Hippocampal formation (tissue), 2 donors: ENCODE measurements around the gene DCPS.
"Not testable (repeated sequence)": the region's sequence is repeated elsewhere in the genome, so short reads cannot be mapped to it uniquely, and the experiment has no call there.

Source experiments
- DNase-seq, 2 donors: peaks; one replicate each; lab custom pipeline; 2025; lab: John Stamatoyannopoulos, UW

The DCPS gene

GRCh38 chr11:126288237-126288636 lies 15.6 kb upstream of the DCPS start:
- no peak for DNase-seq

GRCh38 chr11:126290887-126291286 lies 13.0 kb upstream of the DCPS start:
- no peak for DNase-seq

GRCh38 chr11:126293726-126294125 lies 10.1 kb upstream of the DCPS start:
- no peak for DNase-seq

- DNase-seq, result no peak
Observed at GRCh38 chr11:126297004-126297403, 6.9 kb upstream of the DCPS start.

GRCh38 chr11:126304457-126305075 lies 706 bp downstream of the DCPS start:
- peak in 1 of 2 donors; percentile 72 for DNase-seq

- DNase-seq, result no peak
Observed at GRCh38 chr11:126305699-126306098, 1.8 kb downstream of the DCPS start.

GRCh38 chr11:126307706-126308105 lies 3.8 kb downstream of the DCPS start:
- DNase-seq, result peak in 1 of 2 donors; percentile 29

GRCh38 chr11:126308271-126308671 lies 4.4 kb downstream of the DCPS start:
- peak in 1 of 2 donors; percentile 42 for DNase-seq

GRCh38 chr11:126308771-126309170 lies 4.9 kb downstream of the DCPS start:
- DNase-seq, result not testable (repeated sequence)

- peak; percentile 48 to 77 for DNase-seq
Observed at GRCh38 chr11:126310200-126310991, 6.5 kb downstream of the DCPS start.

GRCh38 chr11:126310992-126311310 lies 7.1 kb downstream of the DCPS start:
- DNase-seq, result no peak

GRCh38 chr11:126311401-126312291 lies 7.8 kb downstream of the DCPS start:
- no peak for DNase-seq

- DNase-seq, result no peak
Observed at GRCh38 chr11:126312961-126313360, 9.1 kb downstream of the DCPS start.

GRCh38 chr11:126313826-126314225 lies 10.0 kb downstream of the DCPS start:
- no peak for DNase-seq

GRCh38 chr11:126317432-126317755 lies 13.5 kb downstream of the DCPS start:
- DNase-seq, result no peak

GRCh38 chr11:126317756-126318573 lies 14.1 kb downstream of the DCPS start:
- no peak for DNase-seq

GRCh38 chr11:126318574-126319373 lies 14.9 kb downstream of the DCPS start:
- peak; percentile 13 to 58 for DNase-seq

- DNase-seq, result no peak
Observed at GRCh38 chr11:126319374-126319740, 15.5 kb downstream of the DCPS start.

- DNase-seq, result no peak
Observed at GRCh38 chr11:126322996-126323395, 19.1 kb downstream of the DCPS start.

GRCh38 chr11:126327281-126328000 lies 23.6 kb downstream of the DCPS start:
- no peak for DNase-seq
